ENCODE results near the gene ITPRID2. TPM values are rescaled to one million over a fixed set of nuclear protein-coding genes. Genes with fewer than 3 reads are reported as not detected.

Gene ITPRID2
- total RNA-seq, 2 donors from 2014 or later = 224 to 274 TPM

DNA sequence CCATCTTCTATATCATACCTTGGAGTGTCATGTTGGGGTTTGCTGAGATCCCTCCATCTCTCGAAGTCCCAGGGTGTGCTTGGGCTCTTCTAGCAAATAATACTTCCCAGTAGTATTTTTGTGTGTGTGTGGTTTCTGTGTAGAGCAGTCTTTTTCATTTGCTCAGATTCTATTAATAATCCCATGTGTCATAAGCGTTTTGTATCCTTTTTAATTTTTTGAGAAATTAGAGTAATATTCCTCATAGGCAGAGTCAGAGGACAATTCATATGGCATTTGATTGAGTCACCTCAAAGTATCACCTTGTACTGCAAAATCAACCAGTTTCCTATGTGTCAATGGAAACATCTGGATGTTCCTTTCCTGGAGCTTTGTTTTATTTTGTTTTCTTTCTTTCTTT lies 56.7 kb downstream of the ITPRID2 start:
- Histone ChIP-seq H3K4me1 (peaks cover 9% of the 10 kb centered on the region), H3K27me3 (no peaks in the 10 kb centered on the region), H3K36me3 (replicated peaks in 1 of 2; ENCODE audit: insufficient read depth in 1 of 2, low read depth in 2 of 2) (no peaks in the 10 kb centered on the region), H3K4me3 (no peak overlapping the region), H3K9me3 (no peaks in the 10 kb centered on the region), H3K27ac (no peak overlapping the region)
- ATAC-seq (no peak), DNase-seq (no peak)
- intact Hi-C loops (cut with DNase I) = no loop called here
- WGBS, 2 donors = 87% methylated on average over 2 of the region's 2 CpGs
- TF ChIP-seq, protein P1, sequence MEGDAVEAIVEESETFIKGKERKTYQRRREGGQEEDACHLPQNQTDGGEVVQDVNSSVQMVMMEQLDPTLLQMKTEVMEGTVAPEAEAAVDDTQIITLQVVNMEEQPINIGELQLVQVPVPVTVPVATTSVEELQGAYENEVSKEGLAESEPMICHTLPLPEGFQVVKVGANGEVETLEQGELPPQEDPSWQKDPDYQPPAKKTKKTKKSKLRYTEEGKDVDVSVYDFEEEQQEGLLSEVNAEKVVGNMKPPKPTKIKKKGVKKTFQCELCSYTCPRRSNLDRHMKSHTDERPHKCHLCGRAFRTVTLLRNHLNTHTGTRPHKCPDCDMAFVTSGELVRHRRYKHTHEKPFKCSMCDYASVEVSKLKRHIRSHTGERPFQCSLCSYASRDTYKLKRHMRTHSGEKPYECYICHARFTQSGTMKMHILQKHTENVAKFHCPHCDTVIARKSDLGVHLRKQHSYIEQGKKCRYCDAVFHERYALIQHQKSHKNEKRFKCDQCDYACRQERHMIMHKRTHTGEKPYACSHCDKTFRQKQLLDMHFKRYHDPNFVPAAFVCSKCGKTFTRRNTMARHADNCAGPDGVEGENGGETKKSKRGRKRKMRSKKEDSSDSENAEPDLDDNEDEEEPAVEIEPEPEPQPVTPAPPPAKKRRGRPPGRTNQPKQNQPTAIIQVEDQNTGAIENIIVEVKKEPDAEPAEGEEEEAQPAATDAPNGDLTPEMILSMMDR (IDR thresholded peaks at IDR 0.05) = no peak
- no peak for TF ChIP-seq POLR2A (IDR thresholded peaks at IDR 0.05)

DNA sequence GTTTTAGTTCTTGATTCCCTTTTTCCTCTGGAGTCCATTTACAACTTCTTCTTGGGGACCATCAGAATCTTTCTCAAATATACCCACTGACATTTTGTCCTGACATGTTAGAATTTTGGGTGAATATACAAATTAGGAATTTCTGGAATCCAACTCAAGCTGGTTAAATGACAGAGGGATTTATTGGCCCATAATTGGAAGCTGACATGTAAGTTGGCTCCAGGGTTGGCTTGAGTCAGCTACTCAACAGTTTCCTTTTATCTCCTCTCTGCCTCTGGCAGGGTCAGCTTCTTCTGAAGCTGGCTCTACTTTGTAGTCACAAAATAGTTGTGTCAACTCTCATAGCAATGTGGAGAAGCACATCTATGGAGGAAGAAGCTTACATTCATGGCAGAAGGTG lies 57.5 kb downstream of the ITPRID2 start:
- DNase-seq (no peak), ATAC-seq (no peak)
- intact Hi-C loops (cut with DNase I) = no loop called here
- H3K4me1 ChIP-seq = peaks cover 3% of the 10 kb centered on the region
- H3K4me3 ChIP-seq = no peak overlapping the region
- no peaks in the 10 kb centered on the region for H3K9me3 ChIP-seq
- H3K27ac ChIP-seq = no peak overlapping the region
- no peaks in the 10 kb centered on the region for H3K27me3 ChIP-seq
- TF ChIP-seq, protein P1 (IDR thresholded peaks at IDR 0.05) = no peak
- no peak for TF ChIP-seq POLR2A (IDR thresholded peaks at IDR 0.05)
- H3K36me3 ChIP-seq (replicated peaks in 1 of 2; ENCODE audit: insufficient read depth in 1 of 2, low read depth in 2 of 2) = no peaks in the 10 kb centered on the region

DNA sequence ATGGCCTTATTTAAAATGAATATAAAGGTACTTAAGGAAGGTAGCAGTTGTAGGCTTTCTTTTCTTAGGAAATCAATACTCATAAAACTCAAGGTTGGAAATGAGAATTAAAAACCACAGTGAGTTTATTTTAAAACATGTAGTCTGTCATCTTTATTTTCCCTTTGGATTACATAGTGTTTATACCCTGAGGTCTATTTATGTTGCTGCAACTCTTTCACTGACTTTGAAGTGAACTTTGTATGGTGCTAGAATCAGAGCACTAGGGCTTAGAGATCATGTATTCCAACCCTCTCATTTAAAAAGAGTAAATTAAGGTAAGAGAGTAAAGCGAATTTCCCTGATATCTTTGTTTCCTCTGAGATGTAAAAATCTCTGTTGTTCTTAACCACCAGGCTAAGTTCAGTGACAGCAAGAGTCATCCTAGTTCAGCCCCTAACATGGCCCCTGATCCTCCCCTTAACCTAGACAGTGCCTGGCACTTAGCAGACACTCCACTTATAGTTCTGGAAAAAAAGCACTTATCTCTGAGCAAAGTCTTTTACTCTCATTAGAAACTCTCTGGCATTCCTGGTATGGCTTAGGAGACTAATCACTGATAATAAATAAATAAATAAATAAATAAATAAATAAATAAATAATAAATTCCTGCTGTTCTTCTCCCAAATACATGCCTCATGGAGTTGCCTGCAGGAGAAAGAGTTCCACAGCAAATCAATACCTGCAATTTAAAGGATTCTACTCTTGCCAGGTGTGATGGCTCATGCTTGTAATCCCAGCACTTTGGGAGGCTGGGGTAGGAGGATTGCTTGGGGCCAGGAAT lies 61.1 kb downstream of the ITPRID2 start:
- TF ChIP-seq POLR2A (IDR thresholded peaks at IDR 0.05) = no peak
- TF ChIP-seq, protein P1 (IDR thresholded peaks at IDR 0.05) = no peak
- 87 to 93% methylated on average over 1 of the region's 1 CpG for WGBS, 2 donors
- Histone ChIP-seq H3K4me3 (no peak overlapping the region), H3K9me3 (no peaks in the 10 kb centered on the region), H3K4me1 (peaks cover 2% of the 10 kb centered on the region), H3K27ac (no peak overlapping the region), H3K27me3 (no peaks in the 10 kb centered on the region), H3K36me3 (replicated peaks in 1 of 2; ENCODE audit: insufficient read depth in 1 of 2, low read depth in 2 of 2) (no peaks in the 10 kb centered on the region)
- DNase-seq (no peak), ATAC-seq (no peak)
- intact Hi-C loops (cut with DNase I) = no loop called here

DNA sequence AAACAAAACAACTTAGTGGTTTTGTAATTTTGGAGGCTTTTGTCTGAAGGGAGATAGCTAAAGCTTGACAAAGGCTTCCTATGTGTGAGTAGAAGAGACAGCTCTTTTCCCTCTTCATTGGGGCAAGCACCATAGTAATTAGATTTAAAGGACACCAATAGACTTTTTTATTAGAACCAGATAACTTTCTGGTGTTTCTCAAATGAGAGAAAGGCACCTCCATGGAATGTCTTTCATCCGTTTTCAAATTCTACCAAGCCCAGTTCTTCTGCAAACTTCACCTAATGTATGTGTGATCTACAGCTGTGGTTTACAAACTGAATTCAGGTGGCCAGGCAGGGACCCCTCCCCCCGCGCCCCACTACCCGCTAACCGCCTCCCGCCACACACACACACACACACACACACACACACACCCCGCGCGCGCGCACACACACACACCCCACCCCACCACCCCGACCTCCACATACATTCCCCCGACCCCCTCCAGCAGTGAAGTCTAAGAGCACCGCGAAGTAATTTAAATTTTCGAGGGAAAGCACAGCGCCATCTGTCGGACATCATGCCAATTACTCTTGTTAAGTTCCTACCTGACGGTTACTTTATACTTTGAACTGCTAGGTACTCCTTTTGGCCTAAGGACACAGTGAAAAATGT lies 62.5 kb downstream of the ITPRID2 start:
- 2 to 12% methylated on average over 13 to 19 of the region's 19 CpGs for WGBS, 2 donors
- Histone ChIP-seq H3K27me3 (no peaks in the 10 kb centered on the region), H3K9me3 (no peaks in the 10 kb centered on the region), H3K4me3 (no peak overlapping the region), H3K27ac (no peak overlapping the region), H3K4me1 (peaks cover 6% of the 10 kb centered on the region), H3K36me3 (replicated peaks in 1 of 2; ENCODE audit: insufficient read depth in 1 of 2, low read depth in 2 of 2) (no peaks in the 10 kb centered on the region)
- TF ChIP-seq, protein P1 (IDR thresholded peaks at IDR 0.05) = peak; percentile 60 to 70 (median 65)
- TF ChIP-seq POLR2A (IDR thresholded peaks at IDR 0.05) = no peak
- intact Hi-C loops (cut with DNase I) = no loop called here
- peak; percentile 84 for ATAC-seq
- DNase-seq = peak; percentile 74 to 82 (median 78)

All from body of pancreas (tissue), 4 donors.